Transverse colon (tissue), 4 donors: ENCODE results near the gene ARHGAP45. TPM values are rescaled to one million over a fixed set of nuclear protein-coding genes. Genes with fewer than 3 reads are reported as not detected.
A peak's percentile ranks its signal among the peaks of the same experiment; 100 is the strongest.

Source experiments
- DNase-seq: peaks from one replicate; pipeline ENCODE4 v3.0.0-alpha.2; 2019
- H3K27ac ChIP-seq, 4 donors: fragments of 200-600 bp; sonication (generic); 2 replicates each; pipeline ENCODE4 v1.5.1; 2016 to 2018; ENCODE audit warnings: inconsistent platforms in 4 of 4
- H3K27me3 ChIP-seq: fragments of 200-600 bp; sonication (generic); 2 replicates; pipeline ENCODE4 v1.5.1; 2017; ENCODE audit warnings: inconsistent platforms
- H3K36me3 ChIP-seq, 4 donors: fragments of 200-600 bp; sonication (generic); 2 replicates each; pipeline ENCODE4 v1.5.1; 2017 to 2019; ENCODE audit warnings: inconsistent platforms in 4 of 4
- H3K4me1 ChIP-seq, 4 donors: fragments of 200-600 bp; sonication (generic); 2 replicates each; pipeline ENCODE4 v1.5.1; 2017 to 2020; ENCODE audit warnings: inconsistent platforms in 4 of 4
- H3K4me3 ChIP-seq, 4 donors: fragments of 200-600 bp; sonication (generic); 1 replicate in 1 of 4; 2 replicates in 3 of 4; pipeline versions ENCODE4 v1.5.1 to v1.6.1; 2017 to 2019; ENCODE audit warnings: inconsistent platforms in 4 of 4
- H3K9me3 ChIP-seq, 2 donors: fragments of 200-600 bp; sonication (generic); 2 replicates each; pipeline ENCODE4 v1.5.1; 2017 to 2019; ENCODE audit warnings: inconsistent platforms in 2 of 2
- CTCF ChIP-seq, 5 experiments: fragments of 200-600 bp in 3 of 5; fragments of 450-650 bp in 2 of 5; sonication (generic) in 3 of 5; IDR thresholded peaks; 1 replicate in 2 of 5; 2 replicates in 3 of 5; pipeline ENCODE4 v1.5.1; 2016 to 2017; ENCODE audit warnings: antibody characterized with exemption in 5 of 5, inconsistent platforms in 3 of 5, mild to moderate bottlenecking in 2 of 5, moderate library complexity in 1 of 5
- EP300 ChIP-seq: sonication (generic); formaldehyde crosslinking; IDR thresholded peaks from one replicate; pipeline ENCODE4 v1.6.1; 2017; ENCODE audit warnings: antibody characterized with exemption, low read depth
- POLR2A ChIP-seq: fragments of 450-650 bp; IDR thresholded peaks from one replicate; pipeline ENCODE4 v1.6.1; 2016; ENCODE audit warnings: antibody characterized with exemption, mild to moderate bottlenecking, moderate library complexity
- POLR2AphosphoS5 ChIP-seq, 3 donors: sonication (generic); formaldehyde crosslinking; IDR thresholded peaks; one replicate each; pipeline ENCODE4 v1.6.1; 2016; ENCODE audit warnings: antibody characterized with exemption in 3 of 3
- WGBS, 2 donors: methylation state at CpG; one replicate each; pipeline ENCODE4 v1.1.5; 2018; ENCODE audit warnings: low coverage in 1 of 2; 5-methylcytosine and 5-hydroxymethylcytosine counted together
- in situ Hi-C, 4 donors: fragments of 200-750 bp; cut with MboI; loops; one replicate each; pipeline versions ENCODE4 v1.15.0 to v1.15.1; 2017; ENCODE audit warnings: low sequenced_read_pairs in 3 of 4, low pct_ligation_motif_present in 1 of 4, low pct_unique_long_range_greater_than_20kb in 1 of 4
- intact Hi-C: fragments of 100-400 bp; cut with DNase I; formaldehyde crosslinking; loops from one replicate; pipeline ENCODE4 v1.15.1; 2023; ENCODE audit warnings: low total_unique reads
- total RNA-seq, 4 donors: library from RNA; depleted of rRNA; stranded (reverse); fragments of >200 nt; gene quantifications; one replicate each; pipeline ENCODE4 v1.1.0, GENCODE V29; 2016

The ARHGAP45 gene
- total RNA-seq, 4 donors from 2014 or later = 10.0 to 174 (median 76.9) TPM

GRCh38 chr19:1076951-1077350 lies 10.0 kb downstream of the ARHGAP45 start:
- intact Hi-C loops (no loop called here), in situ Hi-C loops (no loop called here)
- Histone ChIP-seq H3K4me3 (peak overlapping the region in 3 of 4 donors; percentile 13 to 37 (median 15)), H3K36me3 (no peaks in the 10 kb centered on the region), H3K4me1 (peaks cover 0 to 54% (median 25%) of the 10 kb centered on the region in 4 donors), H3K27ac (peak overlapping the region; percentile 30 to 61 (median 60)), H3K27me3 (peaks cover 12% of the 10 kb centered on the region), H3K9me3 (no peaks in the 10 kb centered on the region)
- peak; percentile 89 for DNase-seq
- 18% methylated on average over 16 of the region's 16 CpGs; no CpG with 5 or more reads in 1 of the 2 donors for WGBS, 2 donors
- TF ChIP-seq EP300 (no peak), POLR2AphosphoS5 (IDR thresholded peaks at IDR 0.05) (peak in 2 of 3 donors; percentile 4 to 38)

- no peak for TF ChIP-seq CTCF (IDR thresholded peaks at IDR 0.05)
- TF ChIP-seq POLR2A = no peak
- no peak for TF ChIP-seq EP300
- TF ChIP-seq POLR2AphosphoS5 (IDR thresholded peaks at IDR 0.05) = no peak
- Histone ChIP-seq H3K4me1 (peaks cover 0 to 60% (median 30%) of the 10 kb centered on the region in 4 donors), H3K27me3 (no peaks in the 10 kb centered on the region), H3K4me3 (no peak overlapping the region), H3K27ac (no peak overlapping the region), H3K9me3 (no peaks in the 10 kb centered on the region), H3K36me3 (no peaks in the 10 kb centered on the region)
- intact Hi-C loops = no loop called here
- 85% methylated on average over 41 of the region's 45 CpGs; no CpG with 5 or more reads in 1 of the 2 donors for WGBS, 2 donors
- in situ Hi-C loops = no loop called here
- DNase-seq = peak; percentile 45
These were observed 12.7 kb downstream of the ARHGAP45 start for GRCh38 chr19:1079566-1080111.

GRCh38 chr19:1080360-1081161 lies 13.6 kb downstream of the ARHGAP45 start:
- Histone ChIP-seq H3K27ac (no peak overlapping the region), H3K4me3 (no peak overlapping the region), H3K27me3 (no peaks in the 10 kb centered on the region), H3K9me3 (no peaks in the 10 kb centered on the region), H3K36me3 (no peaks in the 10 kb centered on the region), H3K4me1 (peaks cover 0 to 53% (median 22%) of the 10 kb centered on the region in 4 donors)
- TF ChIP-seq POLR2A (no peak), EP300 (no peak), POLR2AphosphoS5 (IDR thresholded peaks at IDR 0.05) (no peak), CTCF (IDR thresholded peaks at IDR 0.05) (no peak)
- intact Hi-C loops (no loop called here), in situ Hi-C loops (no loop called here)
- WGBS, 2 donors = 95% methylated on average over 40 of the region's 50 CpGs; no CpG with 5 or more reads in 1 of the 2 donors
- no peak for DNase-seq

- H3K9me3 ChIP-seq = no peaks in the 10 kb centered on the region
- H3K27ac ChIP-seq = peak overlapping the region; percentile 35 to 73 (median 64)
- no peaks in the 10 kb centered on the region for H3K27me3 ChIP-seq
- H3K4me3 ChIP-seq = peak overlapping the region in 2 of 4 donors; percentile 7 to 15
- in situ Hi-C loops = no loop called here
- H3K36me3 ChIP-seq = no peaks in the 10 kb centered on the region
- no peak for DNase-seq
- intact Hi-C loops = no loop called here
- H3K4me1 ChIP-seq = peaks cover 0 to 44% (median 19%) of the 10 kb centered on the region in 4 donors
- no peak for TF ChIP-seq EP300
- no peak for TF ChIP-seq POLR2AphosphoS5 (IDR thresholded peaks at IDR 0.05)
- TF ChIP-seq POLR2A = no peak
- TF ChIP-seq CTCF (IDR thresholded peaks at IDR 0.05) = no peak
- WGBS, 2 donors = 77% methylated on average over 46 of the region's 58 CpGs; no CpG with 5 or more reads in 1 of the 2 donors
These were observed 14.6 kb downstream of the ARHGAP45 start for GRCh38 chr19:1081301-1082164.
